ENCODE data around the gene ALOXE3.
"Not testable (repeated sequence)": the region's sequence is repeated elsewhere in the genome, so short reads cannot be mapped to it uniquely, and the experiment has no call there.

ALOXE3 gene

GRCh38 chr17:8100763-8101162 is 17.6 kb downstream of the ALOXE3 start:
- in situ Hi-C loops (cut with MboI; ENCODE audit: low sequenced_read_pairs), result no loop called here

GRCh38 chr17:8100111-8100510 is 18.2 kb downstream of the ALOXE3 start:
- in situ Hi-C loops (cut with MboI; ENCODE audit: low sequenced_read_pairs), result no loop called here

GRCh38 chr17:8096541-8096940 is 21.8 kb downstream of the ALOXE3 start:
- in situ Hi-C loops (cut with MboI; ENCODE audit: low sequenced_read_pairs), result no loop called here

DNA sequence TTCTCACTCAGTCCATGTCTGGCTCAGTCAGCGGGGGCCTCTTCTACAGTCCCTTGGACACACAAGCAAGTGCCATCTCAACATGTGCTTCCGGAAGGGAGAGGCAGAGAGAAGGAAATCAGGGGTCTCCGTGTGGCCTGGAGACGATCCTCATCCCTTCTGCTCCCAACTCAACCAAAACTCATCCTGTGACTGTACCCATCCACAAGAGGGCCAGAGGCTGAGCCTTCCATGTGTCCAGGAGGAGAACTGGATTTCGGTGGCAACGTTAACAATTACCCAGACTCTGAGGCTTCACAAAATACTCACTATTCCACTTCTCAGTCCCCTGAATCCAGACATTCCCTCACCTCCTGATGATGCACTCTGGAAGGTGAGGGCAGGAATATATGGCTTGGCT is 23.0 kb downstream of the ALOXE3 start:
- in situ Hi-C loops (cut with MboI; ENCODE audit: low sequenced_read_pairs), result no loop called here

DNA sequence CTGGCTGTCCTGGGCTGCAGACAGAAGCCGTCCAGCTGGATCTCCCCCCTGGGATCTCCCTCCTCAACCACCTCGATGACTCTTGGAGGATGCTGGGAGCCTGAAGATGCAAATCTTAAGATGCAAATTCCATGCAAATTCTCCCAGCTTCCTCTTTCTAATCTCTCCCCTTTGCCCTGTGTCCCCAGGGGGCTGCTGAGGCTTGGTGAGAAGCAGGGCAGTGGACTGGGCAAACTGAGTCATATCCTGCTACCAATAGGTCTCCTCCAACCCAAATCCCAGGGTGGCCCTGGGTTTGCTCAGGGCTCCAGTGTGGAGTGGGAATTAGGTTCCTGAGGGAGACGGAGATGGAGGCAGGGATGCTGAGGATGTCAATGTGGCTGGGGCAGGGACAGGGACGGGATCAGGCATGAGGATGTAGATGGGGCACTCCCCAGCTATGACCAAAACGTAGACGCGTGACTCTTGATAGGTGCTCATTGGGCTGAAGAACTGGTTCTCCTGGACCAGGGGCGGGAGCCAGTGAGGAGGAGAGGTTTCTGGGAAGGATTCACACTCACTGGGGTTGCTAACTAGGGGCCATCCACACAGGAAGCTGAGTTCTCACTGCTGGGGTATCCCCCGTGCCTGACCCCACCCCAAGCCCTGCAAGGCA is 27.2 kb downstream of the ALOXE3 start:
- in situ Hi-C loops (cut with MboI; ENCODE audit: low sequenced_read_pairs), result no loop called here

GRCh38 chr17:8089728-8090127 is 28.6 kb downstream of the ALOXE3 start:
- in situ Hi-C loops (cut with MboI; ENCODE audit: low sequenced_read_pairs), result no loop called here

- in situ Hi-C loops (cut with MboI; ENCODE audit: low sequenced_read_pairs), result no loop called here
Measured at GRCh38 chr17:8087952-8088230, 30.4 kb downstream of the ALOXE3 start.

GRCh38 chr17:8087075-8087951 is 31.0 kb downstream of the ALOXE3 start, which contains the start of gene ALOX12B:
Gene ALOX12B (minus strand): TSS chr17:8087716. CDS start chr17:8087442, 274 bp downstream.
- in situ Hi-C loops (cut with MboI; ENCODE audit: low sequenced_read_pairs), result no loop called here

- in situ Hi-C loops (cut with MboI; ENCODE audit: low sequenced_read_pairs), result no loop called here
Measured at GRCh38 chr17:8084250-8084649, 34.1 kb downstream of the ALOXE3 start.

GRCh38 chr17:8082292-8082691 is 36.0 kb downstream of the ALOXE3 start:
- in situ Hi-C loops (cut with MboI; ENCODE audit: low sequenced_read_pairs), result no loop called here

DNA sequence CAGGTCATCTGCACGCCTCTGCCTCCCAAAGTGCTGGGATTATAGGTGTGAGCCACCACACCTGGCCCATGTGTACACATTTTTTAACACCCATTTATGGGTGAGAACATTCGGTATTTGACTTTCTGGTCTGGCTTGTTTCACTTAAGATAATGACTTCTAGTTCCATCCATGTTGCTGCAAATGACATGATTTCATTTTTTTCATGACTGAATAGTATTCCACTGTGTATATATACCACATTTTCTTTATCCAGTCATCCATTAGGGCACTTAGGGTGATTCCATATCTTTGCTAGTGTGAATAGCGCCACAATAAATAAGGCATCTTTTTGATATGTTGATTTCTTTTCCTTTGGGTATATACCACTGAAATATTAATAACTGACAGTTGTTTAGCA is 36.4 kb downstream of the ALOXE3 start:
- in situ Hi-C loops (cut with MboI; ENCODE audit: low sequenced_read_pairs), result no loop called here

DNA sequence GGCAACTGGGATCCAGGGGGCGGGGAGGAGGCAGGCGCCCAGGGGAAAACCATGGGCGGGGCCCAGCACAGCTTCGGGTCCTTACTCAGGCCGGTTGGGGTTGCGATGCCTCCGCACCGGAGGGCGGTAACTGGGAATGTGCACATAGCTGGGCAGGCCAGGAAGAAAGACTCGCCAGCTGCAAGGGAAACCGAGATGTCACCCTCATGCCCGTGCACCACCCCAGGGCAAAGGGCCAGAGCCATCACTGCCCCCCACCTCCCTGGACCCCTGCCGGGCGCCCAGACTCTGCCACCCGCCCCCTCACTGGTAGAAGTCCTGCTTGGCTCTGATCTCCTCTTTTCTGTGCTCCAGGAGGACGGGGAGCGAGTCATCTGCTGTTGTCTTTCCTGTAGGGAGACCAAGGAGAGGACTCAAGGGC is 37.5 kb downstream of the ALOXE3 start:
- in situ Hi-C loops (cut with MboI; ENCODE audit: low sequenced_read_pairs), result no loop called here

DNA sequence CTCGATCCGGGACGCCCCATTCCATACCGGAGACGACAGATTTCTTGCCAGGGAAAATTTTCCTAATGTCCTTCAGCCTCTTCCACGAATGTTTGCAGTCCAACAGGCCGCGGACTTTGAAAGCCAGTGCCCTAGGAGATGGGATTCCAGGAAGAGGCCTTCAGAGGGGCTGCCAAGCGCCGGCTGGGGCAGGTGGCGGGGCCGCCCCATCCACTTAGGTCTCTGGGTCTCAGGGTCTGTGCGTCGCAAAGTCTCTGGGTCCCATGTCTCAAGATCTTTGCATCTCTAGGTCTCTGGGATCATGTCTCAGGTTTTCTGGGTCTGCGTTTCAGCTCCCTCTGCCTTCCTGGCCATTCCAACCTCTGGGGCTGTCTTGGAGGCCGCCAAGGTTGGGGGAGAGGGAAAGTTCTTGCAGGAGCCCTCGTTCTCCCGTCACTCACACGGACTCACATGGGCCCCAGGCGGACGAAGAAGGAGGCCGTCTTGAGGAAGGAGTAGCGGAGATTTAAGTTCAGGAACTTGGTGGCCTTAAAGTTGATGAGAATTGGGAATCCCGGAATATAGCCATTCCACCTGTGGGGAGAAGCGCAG is 38.0 kb downstream of the ALOXE3 start:
- in situ Hi-C loops (cut with MboI; ENCODE audit: low sequenced_read_pairs), result no loop called here

DNA sequence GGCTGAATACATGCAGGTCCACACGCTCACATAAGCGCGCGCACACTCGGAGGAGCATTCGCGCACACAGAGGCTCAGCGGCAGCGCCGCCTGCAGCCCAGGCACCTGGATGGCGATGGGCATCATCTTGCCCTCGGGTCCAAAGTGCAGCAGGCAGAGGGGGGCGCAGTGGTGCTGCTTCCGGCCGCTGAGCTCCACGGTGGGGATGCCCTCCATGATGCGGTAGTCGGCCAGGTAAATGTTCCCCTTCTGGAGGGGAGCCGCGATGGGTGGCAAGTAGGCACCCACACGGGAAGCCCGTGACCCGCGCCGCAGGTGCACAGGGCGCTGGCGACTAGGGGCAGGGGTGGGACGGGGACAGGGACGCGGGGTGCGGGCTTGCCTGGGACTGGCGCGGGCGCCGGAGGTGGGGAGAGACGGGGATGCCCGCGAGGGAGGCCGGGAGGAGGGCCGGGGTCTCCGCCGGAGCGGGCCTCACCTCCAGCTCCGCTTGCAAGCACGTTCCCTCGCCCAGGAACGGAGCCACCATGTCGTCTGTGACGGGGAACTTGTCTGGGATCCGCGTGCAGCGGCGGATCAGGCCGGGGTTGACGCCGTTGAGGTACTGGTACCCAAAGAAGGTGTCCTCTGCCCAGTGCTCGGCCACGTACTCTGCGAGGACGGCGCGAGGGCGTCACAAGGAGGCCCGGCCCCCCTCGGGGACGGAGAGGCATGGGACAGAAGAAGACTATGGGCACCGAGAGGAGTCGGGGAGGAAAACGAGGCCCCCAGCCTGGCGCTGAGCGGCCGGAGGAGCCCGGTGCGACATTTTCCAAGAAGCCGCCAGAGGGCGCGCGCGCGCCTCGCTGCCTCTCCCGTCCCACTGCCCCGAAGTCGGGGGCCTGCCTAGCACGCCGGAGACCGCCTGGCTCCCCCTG is 38.8 kb downstream of the ALOXE3 start:
- in situ Hi-C loops (cut with MboI; ENCODE audit: low sequenced_read_pairs), result no loop called here

DNA sequence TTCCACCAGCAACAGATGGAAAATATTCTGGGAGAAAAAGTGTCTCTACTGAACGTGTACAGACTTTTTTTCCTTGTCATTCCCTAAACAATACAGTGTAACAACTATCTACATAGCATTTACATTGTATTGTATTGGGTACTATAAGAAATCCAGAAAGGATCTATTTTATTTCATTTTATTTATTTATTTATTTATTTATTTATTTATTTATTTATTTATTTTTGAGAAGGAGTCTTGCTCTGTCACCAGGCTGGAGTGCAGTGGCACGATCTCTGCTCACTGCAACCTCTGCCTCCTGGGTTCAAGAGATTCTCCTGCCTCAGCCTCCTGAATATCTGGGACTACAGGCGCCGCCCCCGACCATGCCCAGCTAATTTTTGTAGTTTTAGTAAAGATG is 40.4 kb downstream of the ALOXE3 start:
- in situ Hi-C loops (cut with MboI; ENCODE audit: low sequenced_read_pairs), result not testable (repeated sequence)

DNA sequence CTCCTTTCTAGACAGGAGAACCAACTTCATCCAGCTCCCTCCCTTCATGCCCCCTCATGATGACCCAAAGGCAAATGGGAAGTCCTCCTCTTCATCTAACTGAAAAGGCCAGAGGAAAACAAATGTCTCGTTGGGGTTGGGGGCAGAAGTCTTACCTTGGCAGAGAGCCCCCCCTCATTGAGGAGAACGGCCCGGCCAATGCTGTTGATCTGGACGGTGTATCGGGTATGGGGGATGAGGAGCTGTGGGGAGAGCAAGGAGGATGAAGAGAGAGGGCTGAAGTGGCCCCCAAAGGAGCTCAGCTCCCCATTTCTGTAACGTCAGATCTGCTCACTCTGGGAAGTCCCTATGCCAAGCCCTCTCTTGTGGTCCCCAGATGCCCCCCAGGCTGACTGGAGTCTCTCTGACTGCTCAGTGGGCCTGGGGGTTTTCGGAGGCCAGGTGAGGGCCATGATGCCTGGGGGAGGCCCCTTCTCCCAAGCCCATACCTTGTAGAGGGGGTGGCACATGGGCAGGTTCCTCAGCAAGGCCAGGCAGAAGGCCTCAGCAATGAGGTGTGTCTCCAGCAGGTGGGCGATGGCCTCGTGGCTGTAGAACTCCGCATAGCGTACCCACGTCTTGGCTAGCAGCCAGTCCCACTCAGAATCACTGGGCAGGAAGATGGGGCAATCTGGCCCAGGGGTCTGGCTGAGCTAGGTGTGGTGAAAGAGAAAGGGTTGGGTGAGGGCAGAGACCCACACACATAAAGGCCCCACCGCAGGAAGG is 41.6 kb downstream of the ALOXE3 start:
- in situ Hi-C loops (cut with MboI; ENCODE audit: low sequenced_read_pairs), result no loop called here

DNA sequence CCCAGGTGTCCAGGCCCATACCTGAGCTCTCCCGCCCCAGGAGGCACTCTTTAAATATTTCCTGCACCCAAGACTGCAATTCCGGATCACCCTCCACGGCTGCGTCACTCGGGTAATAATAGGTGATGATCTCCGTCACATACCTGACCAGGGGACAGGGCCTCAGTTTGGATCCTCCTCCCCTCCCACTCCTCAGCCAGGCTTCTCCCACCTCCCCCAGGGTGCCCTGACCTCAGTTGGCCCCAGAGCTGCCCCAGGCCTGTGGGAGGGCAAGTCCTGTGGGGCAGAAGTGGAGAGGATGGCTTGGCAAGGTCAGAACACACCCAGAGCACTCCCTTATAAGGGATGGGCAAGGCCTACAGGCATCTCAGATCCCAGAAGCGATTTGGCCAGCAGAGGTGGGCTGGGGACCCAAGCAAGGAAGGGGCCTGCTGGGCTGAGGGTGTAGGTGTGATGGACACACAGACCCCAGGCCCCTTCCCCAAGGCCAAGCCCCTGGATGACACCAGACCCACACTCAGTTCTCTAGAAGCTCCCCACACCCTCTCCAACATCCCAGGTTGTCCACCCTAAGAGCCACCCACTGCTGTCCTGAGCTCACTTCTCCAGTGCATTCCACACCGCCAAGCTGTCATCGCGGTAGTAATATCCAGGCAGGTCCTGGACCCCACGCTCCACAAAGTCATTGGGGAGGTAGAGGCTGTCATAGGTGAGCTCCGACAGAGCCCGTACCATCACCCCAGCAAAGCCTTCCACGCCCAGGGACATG is 42.6 kb downstream of the ALOXE3 start:
- in situ Hi-C loops (cut with MboI; ENCODE audit: low sequenced_read_pairs), result no loop called here

DNA sequence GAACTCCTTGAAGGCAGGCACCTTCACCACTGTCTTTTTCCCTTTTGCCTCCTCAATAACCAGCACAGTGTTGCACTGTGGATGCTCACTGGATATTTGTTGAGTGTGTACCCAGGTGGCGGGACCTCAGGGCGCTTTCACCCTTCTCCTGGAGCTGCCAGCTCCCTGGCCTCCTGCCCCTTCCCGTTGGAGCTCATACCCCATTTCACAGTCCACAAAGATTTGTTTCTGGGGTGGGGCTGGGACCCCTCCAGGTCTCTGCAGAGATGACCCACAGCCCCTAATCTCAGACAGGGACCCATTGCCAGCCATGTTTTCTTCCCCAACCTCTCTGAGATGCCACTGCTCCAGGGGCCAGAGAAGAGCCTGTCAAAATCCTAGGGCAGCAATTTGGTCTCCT is 43.2 kb downstream of the ALOXE3 start:
- in situ Hi-C loops (cut with MboI; ENCODE audit: low sequenced_read_pairs), result no loop called here

DNA sequence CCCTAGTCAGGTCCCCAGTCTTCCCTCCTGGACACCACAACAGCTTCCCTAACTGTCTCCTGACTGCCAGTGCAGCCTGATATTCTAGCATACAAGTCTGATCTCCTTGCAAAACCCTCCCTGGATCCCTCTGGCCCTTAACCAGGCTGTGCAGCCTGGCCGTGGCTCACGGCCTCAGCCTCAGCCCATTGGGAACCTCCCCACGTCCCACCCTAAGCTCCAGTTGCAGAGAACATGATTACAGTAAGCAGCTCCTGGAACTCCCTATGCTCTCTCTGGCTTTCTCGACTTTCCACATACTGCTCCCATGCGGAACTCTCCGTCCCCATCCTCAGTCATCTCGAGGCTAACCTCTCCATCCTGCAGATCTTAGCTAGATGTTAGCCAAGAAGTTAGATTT is 43.8 kb downstream of the ALOXE3 start:
- in situ Hi-C loops (cut with MboI; ENCODE audit: low sequenced_read_pairs), result no loop called here

Measured in hTERT RPE-1 (cell line).